Measurements from ENCODE around the gene HES2.
"Not testable (repeated sequence)": the region's sequence is repeated elsewhere in the genome, so short reads cannot be mapped to it uniquely, and the experiment has no call there.

Gene HES2

GRCh38 chr1:6409053-6409452 is 10.7 kb downstream of the HES2 start:
- Histone ChIP-seq H3K4me3 (ENCODE audit: low read length) (no peak overlapping the region), H3K27ac (ENCODE audit: low read length) (no peak overlapping the region), H3K4me1 (ENCODE audit: insufficient read depth, low read length) (no peaks in the 10 kb centered on the region), H3K9ac (ENCODE audit: low read depth, low read length) (no peak overlapping the region), H3K27me3 (ENCODE audit: insufficient read depth, low read length) (peaks cover 35% of the 10 kb centered on the region), H3K9me3 (ENCODE audit: insufficient read depth, low read depth, low read length) (no peaks in the 10 kb centered on the region), H3K36me3 (ENCODE audit: insufficient read depth, low read depth, low read length) (no peaks in the 10 kb centered on the region)

GRCh38 chr1:6408023-6408422 is 11.7 kb downstream of the HES2 start:
- Histone ChIP-seq H3K36me3 (ENCODE audit: insufficient read depth, low read depth, low read length) (no peaks in the 10 kb centered on the region), H3K4me1 (ENCODE audit: insufficient read depth, low read length) (no peaks in the 10 kb centered on the region), H3K27me3 (ENCODE audit: insufficient read depth, low read length) (peaks cover 26% of the 10 kb centered on the region), H3K9me3 (ENCODE audit: insufficient read depth, low read depth, low read length) (no peaks in the 10 kb centered on the region), H3K9ac (ENCODE audit: low read depth, low read length) (no peak overlapping the region), H3K27ac (ENCODE audit: low read length) (no peak overlapping the region), H3K4me3 (ENCODE audit: low read length) (no peak overlapping the region)

GRCh38 chr1:6401673-6402072 is 18.0 kb downstream of the HES2 start:
- no peak overlapping the region for H3K9ac ChIP-seq (ENCODE audit: low read depth, low read length)
- no peaks in the 10 kb centered on the region for H3K9me3 ChIP-seq (ENCODE audit: insufficient read depth, low read depth, low read length)
- no peak overlapping the region for H3K4me3 ChIP-seq (ENCODE audit: low read length)
- no peak overlapping the region for H3K27ac ChIP-seq (ENCODE audit: low read length)
- no peaks in the 10 kb centered on the region for H3K36me3 ChIP-seq (ENCODE audit: insufficient read depth, low read depth, low read length)
- no peaks in the 10 kb centered on the region for H3K4me1 ChIP-seq (ENCODE audit: insufficient read depth, low read length)
- H3K27me3 ChIP-seq (ENCODE audit: insufficient read depth, low read length): peaks cover 18% of the 10 kb centered on the region

- Histone ChIP-seq H3K9ac (ENCODE audit: low read depth, low read length) (no peak overlapping the region), H3K4me1 (ENCODE audit: insufficient read depth, low read length) (0 out of 2 replicates have a peak, but pooled peaks cover under 1% of the 10 kb centered on the region), H3K9me3 (ENCODE audit: insufficient read depth, low read depth, low read length) (no peaks in the 10 kb centered on the region), H3K27me3 (ENCODE audit: insufficient read depth, low read length) (peaks cover 6% of the 10 kb centered on the region), H3K4me3 (ENCODE audit: low read length) (no peak overlapping the region), H3K27ac (ENCODE audit: low read length) (no peak overlapping the region), H3K36me3 (ENCODE audit: insufficient read depth, low read depth, low read length) (no peaks in the 10 kb centered on the region)
Observed at GRCh38 chr1:6399294-6399693, 20.4 kb downstream of the HES2 start.

GRCh38 chr1:6397844-6398441 is 21.8 kb downstream of the HES2 start:
- Histone ChIP-seq H3K4me1 (ENCODE audit: insufficient read depth, low read length) (0 out of 2 replicates have a peak, but pooled peaks cover 2% of the 10 kb centered on the region), H3K4me3 (ENCODE audit: low read length) (no peak overlapping the region), H3K9ac (ENCODE audit: low read depth, low read length) (no peak overlapping the region), H3K27ac (ENCODE audit: low read length) (no peak overlapping the region), H3K9me3 (ENCODE audit: insufficient read depth, low read depth, low read length) (no peaks in the 10 kb centered on the region), H3K36me3 (ENCODE audit: insufficient read depth, low read depth, low read length) (no peaks in the 10 kb centered on the region), H3K27me3 (ENCODE audit: insufficient read depth, low read length) (peaks cover 4% of the 10 kb centered on the region)

- no peaks in the 10 kb centered on the region for H3K36me3 ChIP-seq (ENCODE audit: insufficient read depth, low read depth, low read length)
- H3K27ac ChIP-seq (ENCODE audit: low read length): no peak overlapping the region
- no peaks in the 10 kb centered on the region for H3K9me3 ChIP-seq (ENCODE audit: insufficient read depth, low read depth, low read length)
- H3K4me1 ChIP-seq (ENCODE audit: insufficient read depth, low read length): peaks cover 5% of the 10 kb centered on the region
- no peak overlapping the region for H3K4me3 ChIP-seq (ENCODE audit: low read length)
- no peak overlapping the region for H3K9ac ChIP-seq (ENCODE audit: low read depth, low read length)
- peaks cover 7% of the 10 kb centered on the region; the same call in 1 of the 2 replicates for H3K27me3 ChIP-seq (ENCODE audit: insufficient read depth, low read length)
Observed at GRCh38 chr1:6396998-6397397, 22.7 kb downstream of the HES2 start.

DNA sequence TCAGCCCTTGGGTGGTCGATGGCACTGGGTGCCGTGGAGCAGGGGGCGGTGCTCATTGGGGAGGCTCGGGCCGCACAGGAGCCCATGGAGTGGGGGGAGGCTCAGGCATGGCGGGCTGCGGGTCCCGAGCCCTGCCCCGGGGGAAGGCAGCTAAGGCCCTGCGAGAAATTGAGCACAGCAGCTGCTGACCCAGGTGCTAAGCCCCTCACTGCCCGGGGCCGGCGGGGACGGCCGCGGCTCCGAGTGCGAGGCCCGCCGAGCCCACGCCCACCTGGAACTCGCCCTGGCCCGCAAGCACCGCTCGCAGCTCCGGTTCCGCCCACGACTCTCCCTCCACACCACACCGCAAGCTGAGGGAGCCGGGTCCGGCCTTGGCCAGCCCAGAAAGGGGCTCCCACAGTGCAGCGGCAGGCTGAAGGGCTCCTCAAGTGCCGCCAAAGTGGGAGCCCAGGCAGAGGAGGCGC is 23.9 kb downstream of the HES2 start:
- H3K4me3 ChIP-seq (ENCODE audit: low read length); H3K9me3 ChIP-seq (ENCODE audit: insufficient read depth, low read depth, low read length); H3K9ac ChIP-seq (ENCODE audit: low read depth, low read length); H3K27ac ChIP-seq (ENCODE audit: low read length); H3K27me3 ChIP-seq (ENCODE audit: insufficient read depth, low read length); H3K36me3 ChIP-seq (ENCODE audit: insufficient read depth, low read depth, low read length): not testable (repeated sequence)
- peaks cover 10% of the 10 kb centered on the region for H3K4me1 ChIP-seq (ENCODE audit: insufficient read depth, low read length)

DNA sequence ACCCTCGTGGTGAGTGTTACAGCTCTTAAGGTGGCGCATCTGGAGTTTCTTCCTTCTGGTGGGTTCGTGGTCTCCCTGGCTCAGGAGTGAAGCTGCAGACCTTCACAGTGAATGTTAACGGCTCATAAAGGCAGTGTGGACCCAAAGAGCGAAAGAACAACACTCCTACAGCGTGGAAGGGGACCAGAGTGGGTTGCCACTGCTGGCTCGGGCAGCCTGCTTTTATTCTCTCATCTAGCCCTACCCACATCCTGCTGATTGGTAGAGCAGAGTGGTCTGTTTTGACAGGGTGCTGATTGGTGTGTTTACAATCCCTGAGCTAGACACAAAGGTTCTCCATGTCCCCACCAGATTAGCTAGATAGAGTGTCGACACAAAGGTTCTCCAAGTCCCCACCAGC is 24.6 kb downstream of the HES2 start:
- H3K27me3 ChIP-seq (ENCODE audit: insufficient read depth, low read length); H3K4me3 ChIP-seq (ENCODE audit: low read length); H3K9ac ChIP-seq (ENCODE audit: low read depth, low read length); H3K27ac ChIP-seq (ENCODE audit: low read length); H3K9me3 ChIP-seq (ENCODE audit: insufficient read depth, low read depth, low read length); H3K36me3 ChIP-seq (ENCODE audit: insufficient read depth, low read depth, low read length): not testable (repeated sequence)
- peaks cover 10% of the 10 kb centered on the region for H3K4me1 ChIP-seq (ENCODE audit: insufficient read depth, low read length)

- Histone ChIP-seq H3K27me3 (ENCODE audit: insufficient read depth, low read length) (peaks cover 7% of the 10 kb centered on the region; the same call in 1 of the 2 replicates), H3K4me1 (ENCODE audit: insufficient read depth, low read length) (peaks cover 10% of the 10 kb centered on the region), H3K36me3 (ENCODE audit: insufficient read depth, low read depth, low read length) (no peaks in the 10 kb centered on the region), H3K27ac (ENCODE audit: low read length) (no peak within 1 kb of the TSS), H3K4me3 (ENCODE audit: low read length) (peak within 1 kb of the TSS; percentile 78), H3K9me3 (ENCODE audit: insufficient read depth, low read depth, low read length) (no peaks in the 10 kb centered on the region), H3K9ac (ENCODE audit: low read depth, low read length) (peak within 1 kb of the TSS; percentile 81)
Observed at GRCh38 chr1:6393400-6394187, 26.1 kb downstream of the HES2 start, which contains the start of gene ACOT7. Gene ACOT7 (minus strand): TSS chr1:6393767. CDS start chr1:6393399, 368 bp downstream.

DNA sequence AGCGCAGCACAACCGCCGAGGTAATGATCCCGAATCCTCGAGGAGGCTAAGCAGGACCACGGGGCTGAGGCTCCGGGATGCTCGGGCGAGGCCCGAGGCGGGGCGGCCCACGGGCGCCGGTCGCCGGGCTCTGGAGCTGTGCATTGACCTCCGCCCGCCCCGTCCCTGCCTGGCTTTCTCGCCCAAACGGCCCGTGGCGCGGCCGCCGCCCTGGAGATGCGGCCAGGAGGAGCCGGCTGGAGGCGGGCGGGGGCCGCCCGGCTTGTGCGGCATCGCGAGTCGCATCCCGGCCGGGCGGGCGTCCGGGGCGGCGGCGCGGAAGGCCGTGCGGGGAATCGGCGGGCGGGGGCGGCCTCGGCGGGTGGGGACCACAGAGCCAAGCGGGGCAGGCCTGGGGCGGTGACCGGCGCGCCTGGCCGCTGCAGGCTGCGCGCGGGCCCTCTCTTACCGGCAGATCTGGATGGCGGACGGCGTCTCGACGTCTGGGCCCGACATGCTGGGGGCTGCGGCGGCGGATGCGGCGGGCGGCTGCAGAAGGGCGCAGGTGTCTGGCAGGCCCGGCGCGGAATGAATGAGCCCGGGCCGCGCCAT is 26.8 kb downstream of the HES2 start:
- peak overlapping the region; percentile 70 for H3K4me3 ChIP-seq (ENCODE audit: low read length)
- H3K9ac ChIP-seq (ENCODE audit: low read depth, low read length): peak overlapping the region; percentile 81
- no peaks in the 10 kb centered on the region for H3K9me3 ChIP-seq (ENCODE audit: insufficient read depth, low read depth, low read length)
- no peak overlapping the region for H3K27ac ChIP-seq (ENCODE audit: low read length)
- H3K36me3 ChIP-seq (ENCODE audit: insufficient read depth, low read depth, low read length): no peaks in the 10 kb centered on the region
- peaks cover 7% of the 10 kb centered on the region; the same call in 1 of the 2 replicates for H3K27me3 ChIP-seq (ENCODE audit: insufficient read depth, low read length)
- peaks cover 10% of the 10 kb centered on the region for H3K4me1 ChIP-seq (ENCODE audit: insufficient read depth, low read length)

DNA sequence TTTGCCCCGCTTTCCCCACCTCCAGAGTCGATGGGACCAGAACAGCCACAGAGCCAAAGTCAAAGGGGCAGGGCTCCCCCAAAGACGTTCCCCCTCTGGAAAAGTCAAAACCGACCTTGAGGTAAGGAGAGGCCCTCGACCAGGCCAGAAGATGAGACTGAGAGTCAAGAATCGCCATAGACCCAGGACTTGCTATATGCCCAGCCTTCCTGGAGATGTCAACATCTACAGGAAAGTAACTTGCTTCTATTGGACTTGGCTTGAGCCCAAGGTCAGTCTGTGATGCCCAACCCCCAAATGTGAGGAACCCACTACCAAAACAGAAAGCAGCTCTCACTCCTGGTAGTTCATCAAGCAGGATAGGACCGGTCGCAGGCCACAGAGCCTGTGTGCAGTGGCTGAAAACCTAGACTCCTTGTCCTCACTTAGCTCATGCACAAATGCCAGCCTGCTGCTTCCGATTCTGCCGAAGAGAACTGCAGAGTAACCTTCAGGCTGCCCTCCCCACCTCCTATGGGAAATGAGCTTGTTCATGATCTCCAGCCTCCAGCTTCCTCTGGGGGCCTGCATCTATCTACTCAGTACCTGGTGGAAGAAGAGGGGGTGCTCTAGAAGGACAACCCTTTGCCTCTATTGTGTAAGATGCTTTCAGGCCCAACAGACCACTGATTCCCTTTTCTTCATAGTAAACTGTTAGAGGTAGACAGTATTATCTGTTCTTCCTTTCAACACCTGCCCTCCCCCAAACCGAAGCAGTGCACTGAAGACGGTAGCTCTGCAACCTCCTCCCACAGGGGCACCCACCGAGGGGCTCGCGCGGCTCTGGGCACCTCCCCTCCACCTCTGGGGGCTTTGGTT is 27.5 kb downstream of the HES2 start:
- H3K4me3 ChIP-seq (ENCODE audit: low read length): peak overlapping the region; percentile 70
- H3K27me3 ChIP-seq (ENCODE audit: insufficient read depth, low read length): peaks cover 7% of the 10 kb centered on the region; the same call in 1 of the 2 replicates
- H3K9me3 ChIP-seq (ENCODE audit: insufficient read depth, low read depth, low read length): no peaks in the 10 kb centered on the region
- no peaks in the 10 kb centered on the region for H3K36me3 ChIP-seq (ENCODE audit: insufficient read depth, low read depth, low read length)
- H3K4me1 ChIP-seq (ENCODE audit: insufficient read depth, low read length): peaks cover 15% of the 10 kb centered on the region
- H3K9ac ChIP-seq (ENCODE audit: low read depth, low read length): peak overlapping the region; percentile 81
- no peak overlapping the region for H3K27ac ChIP-seq (ENCODE audit: low read length)
